ENCODE results near the gene NELFCD. TPM values are rescaled to one million over a fixed set of nuclear protein-coding genes. Genes with fewer than 3 reads are reported as not detected.

NELFCD gene
- total and polyA plus RNA-seq, 8 donors, result 48.3 to 130 (median 114) TPM

GRCh38 chr20:59032713-59033059 is 51.6 kb downstream of the NELFCD start:
- H3K4me3 ChIP-seq, result peak overlapping the region; percentile 74 to 88
- no peaks in the 10 kb centered on the region for H3K9me3 ChIP-seq
- peaks cover 5 to 66% of the 10 kb centered on the region in 2 donors for H3K36me3 ChIP-seq
- ATAC-seq, result peak; percentile 7
- no peaks in the 10 kb centered on the region for H3K27me3 ChIP-seq
- H3K4me1 ChIP-seq, result peaks cover 34 to 50% of the 10 kb centered on the region in 2 donors
- DNase-seq, result no peak
- intact Hi-C loops (cut with DNase I), result no loop called here
- H3K27ac ChIP-seq, result peak overlapping the region; percentile 89 to 94
- TF ChIP-seq CTCF (IDR thresholded peaks at IDR 0.05), result no peak

- H3K4me1 ChIP-seq, result peaks cover 34 to 45% of the 10 kb centered on the region in 2 donors
- H3K9me3 ChIP-seq, result no peaks in the 10 kb centered on the region
- DNase-seq (no peak), ATAC-seq (no peak)
- peaks cover 5 to 66% of the 10 kb centered on the region in 2 donors for H3K36me3 ChIP-seq
- H3K27ac ChIP-seq, result peak overlapping the region; percentile 89 to 94
- intact Hi-C loops (cut with DNase I), result no loop called here
- no peaks in the 10 kb centered on the region for H3K27me3 ChIP-seq
- peak overlapping the region; percentile 74 to 88 for H3K4me3 ChIP-seq
- TF ChIP-seq CTCF (IDR thresholded peaks at IDR 0.05), result no peak
These were observed 52.0 kb downstream of the NELFCD start for GRCh38 chr20:59033093-59033492.

GRCh38 chr20:59033616-59034165 is 52.6 kb downstream of the NELFCD start:
- Histone ChIP-seq H3K36me3 (peaks cover 5 to 64% of the 10 kb centered on the region in 2 donors), H3K27me3 (no peaks in the 10 kb centered on the region)
- ATAC-seq, result no peak

GRCh38 chr20:59035381-59035780 is 54.3 kb downstream of the NELFCD start:
- Histone ChIP-seq H3K36me3 (peaks cover 5 to 50% of the 10 kb centered on the region in 2 donors), H3K27ac (no peak overlapping the region), H3K9me3 (no peaks in the 10 kb centered on the region), H3K4me3 (no peak overlapping the region), H3K4me1 (peaks cover 18 to 43% of the 10 kb centered on the region in 2 donors), H3K27me3 (no peaks in the 10 kb centered on the region)
- DNase-seq, result no peak
- no peak for TF ChIP-seq CTCF (IDR thresholded peaks at IDR 0.05)
- ATAC-seq, result no peak
- intact Hi-C loops (cut with DNase I), result no loop called here

More at GRCh38 chr20:59033616-59034165, 52.6 kb downstream of the NELFCD start:
- TF ChIP-seq CTCF (IDR thresholded peaks at IDR 0.05), result no peak
- intact Hi-C loops (cut with DNase I), result no loop called here
- Histone ChIP-seq H3K4me1 (peaks cover 29 to 43% of the 10 kb centered on the region in 2 donors), H3K4me3 (no peak overlapping the region), H3K27ac (no peak overlapping the region), H3K9me3 (no peaks in the 10 kb centered on the region)
- no peak for DNase-seq

GRCh38 chr20:59037386-59037785 is 56.3 kb downstream of the NELFCD start:
- Histone ChIP-seq H3K27me3 (no peaks in the 10 kb centered on the region), H3K4me1 (peaks cover 21 to 43% of the 10 kb centered on the region in 2 donors), H3K9me3 (no peaks in the 10 kb centered on the region), H3K4me3 (no peak overlapping the region), H3K27ac (no peak overlapping the region), H3K36me3 (peaks cover 5 to 50% of the 10 kb centered on the region in 2 donors)
- intact Hi-C loops (cut with DNase I), result no loop called here
- DNase-seq, result no peak
- TF ChIP-seq CTCF (IDR thresholded peaks at IDR 0.05), result no peak
- no peak for ATAC-seq
